Right renal pelvis (tissue), 4 donors: ENCODE measurements around the gene TMEM229B. TPM values are rescaled to one million over a fixed set of nuclear protein-coding genes. Genes with fewer than 3 reads are reported as not detected.
A peak's percentile ranks its signal among the peaks of the same experiment; 100 is the strongest.

Experiments
- DNase-seq, 4 donors: peaks; one replicate each; pipeline ENCODE4 v3.0.0-alpha.2; 2013; ENCODE audit warnings: low read depth in 4 of 4, low spot score in 3 of 4, missing footprints in 1 of 4
- polyA plus RNA-seq, 4 donors: library from polyadenylated mRNA; unstranded; fragments of 120-200 nt; gene quantifications; one replicate each; pipeline ENCODE4 v1.2.1, GENCODE V29; 2013; ENCODE audit not compliant: insufficient read length in 4 of 4

Gene TMEM229B
- polyA plus RNA-seq, 4 donors, result 2.5 to 3.9 (median 2.8) TPM

DNA sequence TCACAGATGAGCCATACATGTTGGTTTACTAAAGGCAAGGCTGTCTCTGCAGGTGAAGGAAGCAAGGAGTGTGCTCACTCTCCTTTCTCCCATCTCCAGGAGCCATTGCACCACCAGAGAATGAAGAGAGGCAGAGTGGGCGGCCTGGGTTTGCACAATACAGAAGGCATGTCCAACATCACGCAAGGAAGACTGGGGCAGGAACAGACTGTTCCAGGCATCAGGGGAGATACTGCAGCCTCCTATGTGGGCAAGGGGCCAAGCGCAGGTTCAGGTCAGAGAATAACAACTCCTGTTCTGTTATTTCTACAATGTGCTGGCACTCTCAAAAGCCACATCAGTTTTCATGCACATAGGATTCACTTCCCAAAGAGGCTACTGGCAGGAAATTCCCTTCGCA lies 1.7 kb upstream of the TMEM229B start:
- no peak for DNase-seq

DNA sequence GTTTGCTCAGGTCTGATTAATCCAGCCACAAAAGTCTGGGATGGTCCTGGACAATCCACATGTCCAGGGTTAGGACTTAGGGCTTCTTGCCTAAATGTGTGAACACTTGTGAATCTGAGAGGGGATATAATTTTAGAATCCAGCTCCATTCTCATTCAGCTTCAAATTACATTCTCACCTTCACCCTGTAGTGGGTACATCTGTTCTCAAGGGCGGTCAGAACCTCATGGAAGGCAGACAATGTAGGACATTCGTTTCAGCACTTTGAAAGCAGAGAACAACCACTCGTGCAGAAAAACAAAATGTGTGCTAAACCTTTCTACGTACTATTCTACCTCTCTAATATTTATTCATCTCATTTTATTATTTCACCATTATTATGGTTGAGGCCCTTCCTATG lies 1.2 kb downstream of the TMEM229B start:
- no peak for DNase-seq

DNA sequence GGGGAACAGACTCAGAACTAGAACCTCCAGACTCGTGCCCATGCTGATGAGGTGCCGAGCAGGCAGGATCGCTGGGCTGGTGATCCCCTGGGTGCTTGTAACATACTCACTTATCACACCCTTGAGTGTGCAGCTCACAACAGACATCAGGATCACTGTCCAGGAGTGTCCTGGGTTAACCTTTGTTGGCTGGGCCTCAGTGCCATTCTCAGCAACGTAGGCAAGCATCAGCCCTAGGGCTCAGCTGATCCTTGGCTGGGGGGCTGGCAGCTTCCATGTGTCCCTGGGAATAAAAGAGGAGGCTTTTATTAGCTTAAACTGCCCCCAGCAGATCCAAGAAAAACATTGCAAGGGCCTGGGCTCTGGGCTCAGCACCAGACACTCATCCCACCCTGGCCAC lies 1.6 kb downstream of the TMEM229B start:
- DNase-seq, result no peak

DNA sequence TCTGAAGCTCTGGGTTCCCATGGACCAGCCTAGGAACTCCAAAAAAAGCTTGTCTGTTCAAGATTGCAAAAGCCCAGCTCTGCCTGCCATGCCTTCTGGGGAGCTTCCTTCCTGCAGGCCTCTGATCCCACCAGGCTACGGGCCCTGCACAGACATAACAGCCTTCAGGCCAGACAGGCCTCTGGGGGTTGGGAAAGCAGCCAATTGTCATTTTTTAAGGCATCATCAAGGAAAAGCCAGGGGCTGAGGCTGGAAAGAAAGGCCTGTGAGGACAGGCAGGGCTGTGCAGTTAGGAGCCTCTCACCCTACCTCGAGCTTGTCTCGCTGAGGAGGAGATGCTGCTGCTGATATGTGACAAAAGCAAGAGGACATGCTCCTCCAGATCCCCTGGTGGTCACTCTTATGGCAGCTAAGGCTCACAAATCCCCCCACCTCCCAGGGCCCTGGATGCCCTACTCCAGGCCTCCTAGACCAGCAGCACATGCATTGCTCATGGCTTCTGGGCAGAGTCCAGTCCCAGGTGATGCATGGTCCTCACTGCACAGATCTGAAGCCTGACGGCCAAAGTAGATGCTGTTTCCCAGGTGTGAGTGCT lies 2.9 kb downstream of the TMEM229B start:
- no peak for DNase-seq

DNA sequence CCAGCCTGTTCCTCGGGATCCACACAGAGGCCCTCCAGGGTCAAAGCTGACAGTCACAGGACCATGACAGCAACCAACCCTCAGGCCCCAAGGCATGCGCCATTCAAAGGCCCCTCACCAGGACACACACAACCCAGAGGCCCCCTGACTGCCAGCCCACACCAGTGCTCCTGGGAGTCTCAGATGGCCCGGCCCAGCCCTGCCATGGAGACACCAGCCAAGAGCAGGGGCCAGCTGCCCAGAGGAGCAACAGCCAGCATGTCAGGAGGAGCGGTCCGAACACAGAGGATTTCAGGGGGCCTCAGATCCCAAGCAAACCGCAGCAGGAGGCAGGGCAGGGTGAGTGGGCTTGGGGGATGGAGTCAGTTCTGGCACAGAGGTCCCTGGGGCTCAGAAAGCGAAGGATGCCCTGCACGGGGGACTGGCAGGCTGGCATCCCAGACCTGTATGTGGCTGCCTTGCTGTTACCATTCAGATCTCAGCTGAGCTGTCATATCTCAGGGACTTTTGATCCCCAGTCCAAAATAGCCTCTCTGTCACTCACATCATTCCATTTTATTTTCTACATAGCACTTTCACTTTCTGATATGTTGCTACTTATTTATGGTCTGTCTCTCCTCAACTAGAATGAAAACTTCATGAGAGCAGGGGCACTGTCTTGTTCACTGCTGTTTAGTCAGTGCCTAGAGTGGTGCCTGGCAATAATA lies 4.8 kb downstream of the TMEM229B start:
- DNase-seq, result no peak

DNA sequence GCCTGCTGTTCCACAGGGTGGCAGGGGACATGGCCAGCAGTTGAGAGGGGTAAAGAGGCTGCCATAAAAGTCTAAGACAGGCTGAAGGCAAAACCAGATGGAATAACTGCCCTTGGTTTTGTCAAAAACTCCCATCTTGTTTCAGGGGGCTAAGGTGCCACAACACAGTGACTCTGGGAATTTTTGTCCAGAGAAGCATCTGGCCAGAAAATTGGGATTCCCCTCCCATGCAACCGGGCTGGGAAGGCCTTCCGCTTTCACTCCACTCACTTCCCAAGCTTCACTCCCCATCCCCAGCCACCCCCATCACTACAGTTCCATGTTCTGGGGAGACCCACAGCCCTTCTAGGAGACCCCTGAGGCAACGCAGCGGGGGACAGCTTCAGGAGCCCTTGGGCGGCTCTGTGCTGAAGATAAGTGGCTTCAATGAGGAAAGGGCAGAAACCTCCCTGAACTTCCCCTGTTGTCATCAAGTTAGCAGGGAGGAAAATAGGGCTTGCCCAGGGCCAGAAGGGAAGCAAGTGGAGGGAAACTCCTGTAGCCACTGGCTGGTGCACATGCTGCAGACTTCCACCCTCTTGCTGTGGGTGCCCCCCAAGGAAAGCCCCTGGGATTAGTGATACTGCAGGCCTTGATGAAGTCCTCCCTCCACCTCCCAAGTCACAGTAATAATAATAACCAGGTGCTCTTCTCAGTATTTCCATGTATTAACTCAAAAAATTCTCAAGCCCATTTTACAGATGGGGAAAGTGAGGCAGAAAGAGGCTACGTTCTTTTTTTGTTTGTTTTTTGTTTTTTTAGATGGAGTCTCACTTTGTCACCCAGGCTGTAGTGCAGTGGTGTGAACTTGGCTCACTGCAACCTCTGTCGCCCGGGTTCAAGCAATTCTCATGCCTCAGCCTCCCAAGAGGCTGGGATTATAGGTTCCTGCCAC lies 6.0 kb downstream of the TMEM229B start:
- DNase-seq, result no peak

DNA sequence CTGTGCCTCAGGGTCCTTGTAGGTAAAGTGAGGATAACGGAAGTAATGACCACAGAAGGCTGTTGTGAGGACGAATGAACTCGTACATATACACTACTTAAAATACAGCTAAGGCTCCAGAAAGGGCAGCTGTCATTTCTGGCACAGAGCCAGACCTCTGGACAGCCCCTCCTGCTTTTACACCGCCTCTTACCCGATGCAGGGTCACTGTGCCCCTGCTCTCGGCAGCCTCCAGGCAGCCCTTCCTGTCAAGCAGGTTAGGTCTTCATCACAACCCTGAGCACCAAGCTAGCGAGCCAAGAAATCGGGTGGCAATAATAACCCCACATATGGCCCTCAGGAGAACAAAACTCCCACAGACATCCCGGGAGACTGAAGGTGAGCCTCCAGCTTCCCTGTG lies 8.5 kb downstream of the TMEM229B start:
- peak in 2 of 4 donors; percentile 14 to 21 for DNase-seq

DNA sequence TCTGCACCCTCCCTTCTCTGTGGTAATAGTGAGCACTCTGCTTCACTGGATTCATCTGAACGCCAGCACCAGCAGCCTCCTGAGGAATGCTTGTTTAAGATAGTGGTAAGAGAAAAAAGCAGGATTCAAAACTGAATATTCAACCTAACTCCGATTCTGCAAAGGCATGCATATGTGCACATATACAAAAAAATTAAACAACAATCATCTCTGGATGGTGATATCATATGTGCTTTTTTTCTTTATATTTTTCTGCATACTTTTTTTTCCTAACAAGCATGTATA lies 9.8 kb downstream of the TMEM229B start:
- DNase-seq, result no peak

DNA sequence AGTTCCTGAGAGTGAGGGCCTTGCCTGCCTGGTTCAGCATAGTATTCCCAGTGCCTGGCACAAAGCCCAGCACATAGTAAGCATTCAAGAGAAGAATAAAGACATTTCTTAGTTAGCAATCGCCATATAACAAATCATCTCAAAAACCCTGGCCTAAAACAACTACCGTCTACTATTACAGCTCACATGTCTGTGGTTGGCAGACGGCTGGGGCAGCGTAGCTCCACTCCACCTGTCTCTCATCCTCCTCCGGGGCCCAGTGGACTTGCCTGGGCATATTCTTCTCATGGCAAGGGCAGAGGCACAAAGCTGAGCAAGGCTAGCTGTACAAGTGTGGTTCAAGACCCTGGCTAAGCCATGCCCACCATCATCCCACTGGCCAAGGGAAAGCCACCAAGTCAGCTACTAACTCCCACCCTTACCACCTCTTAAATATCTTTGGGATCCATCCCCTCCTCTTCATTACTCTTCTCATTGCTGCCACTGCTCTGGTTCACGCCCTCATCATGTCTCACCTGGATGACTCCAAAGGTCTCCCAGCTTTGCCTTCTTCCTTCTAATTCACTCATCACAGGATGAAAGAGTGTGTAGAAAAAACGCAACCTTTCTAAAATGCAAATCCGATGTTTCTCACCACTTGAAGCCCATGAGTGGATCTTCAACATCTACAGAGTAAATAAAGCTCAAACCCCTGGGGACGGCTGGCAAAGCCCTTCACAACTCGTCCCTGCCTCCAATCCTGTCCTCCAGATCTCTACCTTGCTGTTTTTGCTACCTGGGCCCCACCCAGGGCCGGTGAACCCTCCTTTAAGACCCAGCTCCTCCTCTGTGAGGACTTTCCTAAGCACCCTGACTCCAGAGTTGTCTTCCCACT lies 10.4 kb downstream of the TMEM229B start:
- no peak for DNase-seq

DNA sequence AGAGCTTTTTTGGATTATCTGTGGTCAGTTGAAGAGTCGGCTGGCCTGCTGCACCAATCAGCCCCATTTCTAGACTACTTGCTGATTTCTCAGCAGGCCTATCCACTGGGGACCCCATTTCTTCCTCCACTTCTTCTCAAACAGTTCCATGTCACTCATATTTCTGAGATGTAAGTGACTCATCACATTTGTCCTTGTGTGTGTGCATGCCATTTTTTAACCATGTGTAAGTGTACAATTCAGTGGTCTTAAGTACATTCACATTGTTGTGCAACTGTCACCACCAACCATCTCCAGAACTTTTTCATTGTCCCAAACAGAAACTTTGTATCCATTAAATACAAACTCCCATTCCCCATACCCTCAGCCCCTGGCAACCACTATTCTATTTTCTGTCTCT lies 14.2 kb downstream of the TMEM229B start:
- DNase-seq, result no peak

DNA sequence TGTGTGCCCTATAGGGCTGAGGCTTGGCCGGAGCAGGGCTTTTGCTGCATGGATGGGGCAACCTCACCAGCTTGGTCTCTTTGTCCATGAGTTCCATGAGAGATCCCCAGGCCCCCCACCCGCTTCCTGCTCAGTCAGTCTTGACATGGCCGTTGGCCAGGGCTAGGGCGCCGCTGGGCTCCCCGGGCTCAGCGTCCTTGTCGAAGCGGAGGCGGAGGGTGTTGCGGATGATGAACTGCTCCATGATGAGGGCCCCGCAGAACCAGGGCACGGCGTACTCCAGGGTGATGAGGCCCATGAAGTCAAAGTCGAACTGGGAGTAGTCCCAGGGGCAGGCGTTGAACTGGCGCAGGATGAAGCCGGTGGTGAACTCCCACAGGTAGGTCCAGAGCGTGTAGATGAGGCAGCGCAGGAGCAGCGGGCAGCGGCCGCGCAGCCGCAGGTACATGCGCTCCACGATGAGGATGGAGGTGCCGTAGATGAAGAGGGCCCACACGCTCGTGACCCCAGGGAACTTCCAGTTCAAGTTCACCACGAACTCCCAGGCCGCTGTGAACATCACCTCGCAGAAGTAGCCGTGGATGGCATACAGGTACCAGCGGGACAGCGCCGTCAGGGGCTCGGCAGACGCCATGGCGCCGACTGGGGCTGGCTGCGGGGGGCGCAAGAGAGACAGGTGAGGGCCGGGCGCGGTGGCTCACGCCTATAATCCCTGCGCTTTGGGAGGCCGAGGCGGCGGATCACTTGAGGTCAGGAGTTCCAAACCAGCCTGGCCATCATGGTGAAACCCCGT lies 15.0 kb downstream of the TMEM229B start:
- DNase-seq, result no peak

DNA sequence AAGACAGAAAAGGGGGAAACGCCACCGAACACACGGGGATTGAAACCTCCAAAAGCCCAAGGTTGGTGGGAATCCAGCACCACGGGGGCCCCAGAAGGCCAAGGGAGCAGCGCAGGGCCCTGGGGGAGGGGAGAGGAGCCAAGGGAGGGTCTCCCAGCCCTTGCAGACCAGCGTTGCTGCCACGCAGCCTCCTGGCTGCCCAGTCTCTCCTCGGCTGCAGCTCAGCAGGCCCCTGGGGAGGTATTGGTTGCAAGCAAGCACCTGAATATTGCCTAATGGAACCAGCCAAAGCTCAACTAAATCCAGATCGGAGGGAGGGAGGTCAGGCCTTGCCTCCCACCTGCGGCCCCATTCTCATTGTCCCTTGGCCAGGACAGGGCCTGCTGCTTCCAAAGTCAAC lies 15.8 kb downstream of the TMEM229B start:
- DNase-seq, result no peak

DNA sequence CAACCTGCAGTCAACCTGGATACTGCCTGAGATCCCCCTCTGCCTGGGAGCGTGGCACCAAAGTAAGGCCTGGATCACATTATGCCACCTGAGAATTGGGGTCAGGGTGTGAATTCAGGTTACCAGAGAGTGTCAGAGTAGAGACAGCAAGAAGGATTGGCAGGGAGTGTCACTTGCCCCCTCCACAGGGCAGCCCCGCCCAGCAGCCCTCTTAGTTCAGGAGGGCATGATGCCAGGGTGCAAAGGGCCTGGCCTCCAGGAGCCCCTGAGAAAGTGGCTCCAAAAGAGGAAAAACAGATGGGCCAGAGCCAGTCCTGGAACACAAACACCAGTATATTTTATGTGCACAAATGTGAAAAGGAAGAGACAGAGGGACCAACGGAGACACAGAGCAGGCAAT lies 18.6 kb downstream of the TMEM229B start:
- no peak for DNase-seq

DNA sequence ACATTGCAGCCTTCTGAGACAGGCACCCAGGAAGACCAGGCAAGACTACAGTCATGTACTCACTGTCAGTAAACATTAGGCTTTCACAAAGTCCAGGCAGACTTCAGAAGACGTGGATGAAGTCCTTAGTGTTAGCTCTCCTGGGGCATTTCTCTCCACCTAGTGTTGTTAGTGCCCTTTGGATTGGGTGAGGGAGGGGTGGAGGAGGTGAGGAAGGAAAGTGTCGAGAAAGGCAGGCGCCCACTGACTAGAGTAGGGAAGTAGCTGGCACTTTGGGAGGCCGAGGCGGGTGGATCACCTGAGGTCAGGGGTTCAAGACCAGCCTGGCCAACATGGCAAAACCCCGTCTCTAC lies 20.2 kb downstream of the TMEM229B start:
- DNase-seq, result no peak

DNA sequence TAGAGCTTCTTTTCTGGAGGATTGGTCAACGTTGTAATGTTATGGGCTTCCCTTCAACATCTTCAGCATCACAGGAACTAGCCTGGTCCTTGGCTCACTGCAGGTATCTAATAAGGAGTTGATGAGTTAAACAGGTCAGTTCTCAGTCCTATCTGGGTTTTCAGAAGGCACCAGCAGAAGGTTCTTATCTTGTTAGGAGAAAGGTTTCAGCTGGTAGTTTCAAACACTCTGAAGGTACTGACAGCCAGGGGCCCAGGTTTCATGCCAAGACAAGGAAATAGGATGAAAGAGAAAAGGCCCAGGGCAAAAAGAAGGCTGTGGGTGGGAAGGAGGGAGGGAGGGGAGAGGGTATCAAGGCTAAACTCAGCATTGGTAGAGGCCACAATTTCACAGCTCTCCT lies 21.4 kb downstream of the TMEM229B start:
- no peak for DNase-seq

DNA sequence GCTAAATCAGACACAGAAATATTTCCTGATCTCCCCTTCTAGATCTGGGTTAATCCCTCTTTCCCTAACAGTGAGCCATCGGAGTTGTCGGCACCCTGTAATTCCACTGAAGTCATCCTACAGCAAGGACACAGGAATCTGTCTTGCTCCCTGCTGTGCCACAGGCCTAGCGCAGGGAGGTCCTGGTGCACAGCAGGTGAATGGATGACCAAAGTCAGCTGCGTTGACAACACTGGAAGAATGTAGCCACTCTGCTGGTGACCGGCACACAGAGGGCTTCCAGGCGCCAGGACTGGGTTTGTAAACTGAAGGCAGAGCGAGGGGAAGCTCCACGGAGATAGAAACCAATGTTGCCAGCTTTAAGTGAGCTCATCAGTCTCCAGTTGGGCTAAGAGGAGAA lies 23.6 kb downstream of the TMEM229B start:
- DNase-seq, result no peak

DNA sequence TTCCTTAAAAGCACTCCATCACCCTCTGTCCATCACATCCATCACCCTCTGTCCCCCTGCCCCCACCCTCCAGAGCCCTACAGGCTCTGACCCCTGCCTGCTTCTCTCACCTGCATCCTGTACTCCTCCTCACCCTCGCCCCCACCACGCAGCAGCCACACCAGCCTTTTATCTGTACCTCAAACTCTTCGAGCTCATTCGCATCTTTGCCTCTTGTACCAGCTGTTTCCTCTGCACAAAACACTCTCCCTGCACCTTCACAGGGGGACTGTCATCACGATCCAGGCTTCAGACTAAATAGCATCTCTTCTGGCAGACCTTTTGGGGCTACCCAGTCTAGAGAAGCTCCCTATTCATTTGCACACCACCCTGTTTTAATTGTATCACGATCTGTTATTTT lies 24.1 kb downstream of the TMEM229B start:
- no peak for DNase-seq

DNA sequence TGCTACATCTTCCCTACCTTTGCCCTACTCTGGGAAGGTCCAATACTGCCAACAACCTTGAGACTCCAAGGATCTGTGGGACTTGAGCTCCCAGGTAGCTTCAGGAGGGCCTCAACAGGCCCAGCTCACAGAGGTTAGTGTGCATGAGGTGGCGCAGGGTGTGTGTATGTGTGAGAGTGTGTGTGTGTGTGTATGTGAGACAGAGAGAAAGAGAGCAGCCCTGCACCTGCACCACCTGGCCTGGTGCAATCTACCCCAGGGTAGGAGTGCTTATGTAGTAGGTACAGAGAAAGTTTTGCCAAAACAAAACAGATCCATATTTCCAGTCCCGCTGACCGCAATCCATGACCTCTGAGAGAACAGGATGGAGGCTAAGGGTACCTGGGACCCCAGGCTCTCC lies 24.6 kb downstream of the TMEM229B start:
- DNase-seq, result no peak

DNA sequence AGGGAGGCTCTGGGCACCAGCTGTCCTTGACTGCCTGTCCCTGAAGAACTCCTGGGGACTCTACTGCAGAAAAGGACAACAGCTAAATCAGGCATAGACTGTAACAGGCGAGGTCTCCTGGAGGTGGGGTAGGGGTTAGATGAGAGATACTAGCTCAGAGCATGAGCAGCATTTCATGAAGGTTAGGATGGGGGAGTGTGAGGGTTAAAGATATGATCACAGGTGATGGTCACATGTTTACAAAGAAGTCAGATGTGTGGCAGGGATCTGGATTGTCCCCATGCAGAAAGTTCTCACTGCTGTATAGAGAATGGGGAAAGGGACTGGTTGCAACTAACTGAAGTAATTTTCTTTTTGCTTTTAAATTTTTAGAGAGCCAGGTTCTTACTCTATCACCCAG lies 26.5 kb downstream of the TMEM229B start:
- no peak for DNase-seq

DNA sequence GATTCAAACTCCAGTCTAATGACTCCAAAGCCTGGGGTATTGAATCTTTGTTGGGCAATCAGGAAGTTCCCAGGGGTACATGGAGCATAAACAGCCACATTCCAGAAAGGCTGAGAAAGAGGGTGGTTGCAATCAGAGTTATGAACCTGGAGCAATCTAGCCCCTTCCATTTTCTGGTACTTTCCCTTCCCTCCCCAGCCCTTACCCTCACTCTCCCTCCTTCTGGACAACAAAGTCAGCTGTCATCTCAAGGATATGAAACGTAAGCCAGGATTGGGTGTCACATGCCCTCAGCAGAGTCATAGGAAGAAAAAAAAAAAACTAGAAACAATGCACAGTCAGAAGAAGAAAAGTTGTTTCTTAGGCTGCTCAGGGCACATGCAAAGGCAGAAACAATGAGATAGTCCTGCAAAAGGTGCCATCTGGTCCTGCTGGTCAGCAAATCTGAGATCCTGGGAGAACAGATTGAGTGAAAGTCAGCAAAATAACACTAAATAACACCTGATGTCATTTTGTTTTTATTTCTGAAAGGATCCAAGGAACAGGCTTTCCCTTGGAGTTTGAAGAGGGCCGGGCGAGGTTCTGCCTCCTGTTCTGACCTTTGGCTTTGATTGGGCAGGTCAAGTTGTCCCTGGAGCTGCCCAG lies 27.1 kb downstream of the TMEM229B start:
- no peak for DNase-seq
